Measurements from ENCODE around the gene SORBS2.

Gene SORBS2

GRCh38 chr4:185589067-185589836, 222.7 kb downstream of the SORBS2 start:
- no peak overlapping the region for H3K4me3 ChIP-seq (ENCODE audit: low read depth, low read length)
- TF ChIP-seq CTCF (conservative IDR thresholded peaks at IDR 0.05; ENCODE audit: low read depth, low read length) = no peak
- peak; percentile 61 for DNase-seq (ENCODE audit: low read depth)

GRCh38 chr4:185587427-185588161, 224.4 kb downstream of the SORBS2 start:
- TF ChIP-seq CTCF (conservative IDR thresholded peaks at IDR 0.05; ENCODE audit: low read depth, low read length) = no peak
- peak; percentile 23 for DNase-seq (ENCODE audit: low read depth)
- peak overlapping the region; percentile 13 for H3K4me3 ChIP-seq (ENCODE audit: low read depth, low read length)

- DNase-seq (ENCODE audit: low read depth) = no peak
- no peak for TF ChIP-seq CTCF (conservative IDR thresholded peaks at IDR 0.05; ENCODE audit: low read depth, low read length)
- peak overlapping the region; percentile 13 for H3K4me3 ChIP-seq (ENCODE audit: low read depth, low read length)
These were observed 225.0 kb downstream of the SORBS2 start for GRCh38 chr4:185587030-185587426.

GRCh38 chr4:185585211-185585610, 226.8 kb downstream of the SORBS2 start:
- no peak for TF ChIP-seq CTCF (conservative IDR thresholded peaks at IDR 0.05; ENCODE audit: low read depth, low read length)
- no peak overlapping the region for H3K4me3 ChIP-seq (ENCODE audit: low read depth, low read length)
- DNase-seq (ENCODE audit: low read depth) = no peak

- no peak for DNase-seq (ENCODE audit: low read depth)
- H3K4me3 ChIP-seq (ENCODE audit: low read depth, low read length) = no peak overlapping the region
- no peak for TF ChIP-seq CTCF (conservative IDR thresholded peaks at IDR 0.05; ENCODE audit: low read depth, low read length)
These were observed 228.2 kb downstream of the SORBS2 start for GRCh38 chr4:185583813-185584212.

- TF ChIP-seq CTCF (conservative IDR thresholded peaks at IDR 0.05; ENCODE audit: low read depth, low read length) = no peak
- peak; percentile 14 for DNase-seq (ENCODE audit: low read depth)
- no peak overlapping the region for H3K4me3 ChIP-seq (ENCODE audit: low read depth, low read length)
These were observed 229.2 kb downstream of the SORBS2 start for GRCh38 chr4:185582651-185583400.
